ENCODE data around the gene GPR32. TPM values are rescaled to one million over a fixed set of nuclear protein-coding genes. Genes with fewer than 3 reads are reported as not detected.
"Not testable (repeated sequence)": the region's sequence is repeated elsewhere in the genome, so short reads cannot be mapped to it uniquely, and the experiment has no call there.

GPR32 gene
- total RNA-seq, 1 donor from 2014 or later = not detected

DNA sequence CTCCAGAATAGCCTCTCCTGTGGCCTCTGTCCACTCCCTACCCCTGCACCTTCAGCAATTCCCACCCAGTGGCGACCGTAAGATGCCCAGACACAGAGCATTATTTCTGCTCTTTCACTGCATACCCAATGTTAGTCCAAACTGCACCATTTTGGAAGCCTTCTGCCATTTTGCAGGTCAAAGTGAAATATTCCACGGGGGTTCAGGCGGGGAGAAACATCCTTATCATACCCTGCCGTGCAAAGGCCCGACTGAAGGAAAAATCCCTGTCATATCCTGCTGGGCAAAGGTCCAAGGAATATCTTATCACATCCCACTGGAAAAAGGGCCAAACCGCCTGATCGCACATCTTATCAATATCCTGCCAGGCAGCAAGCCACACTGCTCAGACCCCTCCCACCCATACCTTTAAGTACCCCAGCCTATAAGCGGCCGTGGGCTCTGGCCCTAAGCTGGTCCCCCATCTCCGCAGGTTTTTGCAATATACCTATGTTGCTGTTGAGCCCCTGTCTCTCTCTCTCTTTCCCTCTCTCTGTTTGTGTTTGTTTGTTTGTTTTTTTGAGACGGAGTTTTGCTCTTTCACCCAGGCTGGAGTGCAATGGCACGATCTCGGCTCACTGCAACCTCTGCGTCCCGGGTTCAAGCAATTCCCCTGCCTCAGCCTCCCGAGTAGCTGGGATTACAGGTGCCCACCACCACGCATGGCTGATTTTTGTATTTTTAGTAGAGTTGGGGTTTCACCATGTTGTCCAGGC is 28.9 kb upstream of the GPR32 start:
- TF ChIP-seq, protein P1, sequence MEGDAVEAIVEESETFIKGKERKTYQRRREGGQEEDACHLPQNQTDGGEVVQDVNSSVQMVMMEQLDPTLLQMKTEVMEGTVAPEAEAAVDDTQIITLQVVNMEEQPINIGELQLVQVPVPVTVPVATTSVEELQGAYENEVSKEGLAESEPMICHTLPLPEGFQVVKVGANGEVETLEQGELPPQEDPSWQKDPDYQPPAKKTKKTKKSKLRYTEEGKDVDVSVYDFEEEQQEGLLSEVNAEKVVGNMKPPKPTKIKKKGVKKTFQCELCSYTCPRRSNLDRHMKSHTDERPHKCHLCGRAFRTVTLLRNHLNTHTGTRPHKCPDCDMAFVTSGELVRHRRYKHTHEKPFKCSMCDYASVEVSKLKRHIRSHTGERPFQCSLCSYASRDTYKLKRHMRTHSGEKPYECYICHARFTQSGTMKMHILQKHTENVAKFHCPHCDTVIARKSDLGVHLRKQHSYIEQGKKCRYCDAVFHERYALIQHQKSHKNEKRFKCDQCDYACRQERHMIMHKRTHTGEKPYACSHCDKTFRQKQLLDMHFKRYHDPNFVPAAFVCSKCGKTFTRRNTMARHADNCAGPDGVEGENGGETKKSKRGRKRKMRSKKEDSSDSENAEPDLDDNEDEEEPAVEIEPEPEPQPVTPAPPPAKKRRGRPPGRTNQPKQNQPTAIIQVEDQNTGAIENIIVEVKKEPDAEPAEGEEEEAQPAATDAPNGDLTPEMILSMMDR (IDR thresholded peaks at IDR 0.05) = no peak
- Mint-ChIP-seq H3K36me3 (ENCODE audit: low read depth) (no peaks in the 10 kb centered on the region), H3K4me1 (ENCODE audit: low read depth) (no peaks in the 10 kb centered on the region), H3K9me3 (ENCODE audit: low read depth) (no peaks in the 10 kb centered on the region), H3K4me3 (ENCODE audit: unreplicated experiment) (no peak overlapping the region), H3K27me3 (ENCODE audit: low read depth) (peaks cover 34% of the 10 kb centered on the region), H3K27ac (ENCODE audit: unreplicated experiment) (no peak overlapping the region)
- no peak for DNase-seq (ENCODE audit: low spot score)

DNA sequence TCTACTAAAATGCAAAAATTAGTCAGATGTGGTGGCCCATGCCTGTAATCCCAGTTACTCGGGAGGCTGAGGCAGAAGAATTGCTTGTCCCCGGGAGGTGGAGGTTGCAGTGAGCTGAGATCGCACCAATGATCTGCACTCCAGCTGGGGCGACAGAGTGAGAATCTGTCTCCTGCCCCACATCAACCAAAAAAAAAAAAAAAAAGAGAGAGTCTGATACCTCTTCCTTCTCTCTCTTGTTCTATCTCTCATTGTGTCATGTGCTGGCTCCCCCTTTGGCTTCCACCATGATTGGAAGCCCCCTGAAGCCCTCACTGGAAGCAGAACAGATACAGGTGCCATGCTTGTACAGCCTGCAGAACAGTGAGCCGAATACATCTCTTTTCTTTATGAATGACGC is 26.7 kb upstream of the GPR32 start:
- TF ChIP-seq, protein P1 (IDR thresholded peaks at IDR 0.05) = no peak
- Mint-ChIP-seq H3K36me3 (ENCODE audit: low read depth) (no peaks in the 10 kb centered on the region), H3K9me3 (ENCODE audit: low read depth) (no peaks in the 10 kb centered on the region)

DNA sequence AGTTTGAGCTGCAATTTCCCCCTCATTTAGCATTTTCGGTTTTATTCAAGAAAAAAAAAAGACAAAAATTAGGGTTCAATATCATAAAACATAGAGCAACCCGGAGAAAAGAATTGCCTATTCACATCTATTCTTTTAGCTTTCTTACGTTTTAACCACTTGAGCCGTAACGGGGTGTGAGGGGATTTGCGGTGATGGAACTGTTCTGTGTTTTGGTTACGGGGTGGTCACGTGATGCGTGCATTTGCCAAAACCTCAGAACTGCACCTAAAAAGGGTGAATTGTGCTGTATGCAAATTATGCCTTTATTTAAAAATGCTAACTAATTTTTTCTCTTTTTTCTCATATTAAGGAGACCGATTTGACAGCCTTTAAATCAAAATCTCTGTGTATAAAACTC is 25.0 kb upstream of the GPR32 start:
- no peaks in the 10 kb centered on the region for H3K4me1 Mint-ChIP-seq (ENCODE audit: low read depth)
- H3K27me3 Mint-ChIP-seq (ENCODE audit: low read depth) = peaks cover 16% of the 10 kb centered on the region
- DNase-seq (ENCODE audit: low spot score) = no peak
- H3K9me3 Mint-ChIP-seq (ENCODE audit: low read depth) = no peaks in the 10 kb centered on the region
- TF ChIP-seq, protein P1 (IDR thresholded peaks at IDR 0.05) = no peak
- H3K36me3 Mint-ChIP-seq (ENCODE audit: low read depth) = no peaks in the 10 kb centered on the region
- no peak overlapping the region for H3K27ac Mint-ChIP-seq (ENCODE audit: unreplicated experiment)
- no peak overlapping the region for H3K4me3 Mint-ChIP-seq (ENCODE audit: unreplicated experiment)

More for the DNA sequence above, 26.7 kb upstream of the GPR32 start:
- H3K27me3 Mint-ChIP-seq (ENCODE audit: low read depth) = peaks cover 28% of the 10 kb centered on the region
- no peaks in the 10 kb centered on the region for H3K4me1 Mint-ChIP-seq (ENCODE audit: low read depth)
- H3K27ac Mint-ChIP-seq (ENCODE audit: unreplicated experiment) = no peak overlapping the region
- no peak overlapping the region for H3K4me3 Mint-ChIP-seq (ENCODE audit: unreplicated experiment)
- DNase-seq (ENCODE audit: low spot score) = no peak

DNA sequence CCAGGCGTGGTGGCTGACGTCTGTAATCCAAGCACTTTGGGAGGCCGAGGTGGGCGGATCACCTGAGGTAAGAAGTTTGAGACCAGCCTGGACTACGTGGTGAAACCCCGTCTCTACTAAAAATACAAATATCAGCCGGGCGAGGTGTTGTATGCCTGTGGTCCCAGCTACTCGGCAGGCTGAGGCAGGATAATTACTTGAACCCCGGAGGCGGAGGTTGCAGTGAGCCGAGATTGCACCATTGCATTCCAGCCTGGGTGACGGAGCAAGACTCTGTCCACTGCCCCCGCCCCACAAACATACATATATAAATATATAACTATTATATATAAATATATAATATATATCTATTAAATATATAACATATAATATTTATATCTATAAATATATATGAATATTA is 23.1 kb upstream of the GPR32 start:
- not testable (repeated sequence) for H3K27ac Mint-ChIP-seq (ENCODE audit: unreplicated experiment); H3K4me1 Mint-ChIP-seq (ENCODE audit: low read depth); H3K4me3 Mint-ChIP-seq (ENCODE audit: unreplicated experiment); DNase-seq (ENCODE audit: low spot score); H3K9me3 Mint-ChIP-seq (ENCODE audit: low read depth); H3K27me3 Mint-ChIP-seq (ENCODE audit: low read depth); H3K36me3 Mint-ChIP-seq (ENCODE audit: low read depth)

DNA sequence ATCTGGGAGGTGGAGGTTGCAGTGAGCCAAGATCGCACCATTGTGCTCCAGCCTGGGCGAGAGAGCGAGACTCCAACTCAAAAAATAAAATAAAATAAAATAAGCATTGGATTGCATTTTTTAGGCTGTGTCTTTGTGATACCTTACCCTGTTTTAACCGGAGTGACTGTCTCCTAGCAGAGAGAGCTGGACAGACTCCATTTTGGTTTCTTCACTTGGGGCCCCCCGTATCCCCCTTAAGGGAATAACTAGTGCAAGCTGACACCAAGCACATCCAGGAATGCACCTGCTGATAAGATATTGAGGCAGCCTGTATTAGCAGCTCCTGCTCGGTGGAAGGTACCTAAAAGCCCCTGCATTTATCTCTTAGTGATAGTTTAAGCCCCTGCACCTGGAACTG is 20.8 kb upstream of the GPR32 start:
- H3K4me3 Mint-ChIP-seq (ENCODE audit: unreplicated experiment) = no peak overlapping the region
- H3K27me3 Mint-ChIP-seq (ENCODE audit: low read depth) = peaks cover 12% of the 10 kb centered on the region
- TF ChIP-seq, protein P1 (IDR thresholded peaks at IDR 0.05) = no peak
- no peaks in the 10 kb centered on the region for H3K4me1 Mint-ChIP-seq (ENCODE audit: low read depth)
- no peak for DNase-seq (ENCODE audit: low spot score)
- no peak overlapping the region for H3K27ac Mint-ChIP-seq (ENCODE audit: unreplicated experiment)
- no peaks in the 10 kb centered on the region for H3K9me3 Mint-ChIP-seq (ENCODE audit: low read depth)
- H3K36me3 Mint-ChIP-seq (ENCODE audit: low read depth) = no peaks in the 10 kb centered on the region

DNA sequence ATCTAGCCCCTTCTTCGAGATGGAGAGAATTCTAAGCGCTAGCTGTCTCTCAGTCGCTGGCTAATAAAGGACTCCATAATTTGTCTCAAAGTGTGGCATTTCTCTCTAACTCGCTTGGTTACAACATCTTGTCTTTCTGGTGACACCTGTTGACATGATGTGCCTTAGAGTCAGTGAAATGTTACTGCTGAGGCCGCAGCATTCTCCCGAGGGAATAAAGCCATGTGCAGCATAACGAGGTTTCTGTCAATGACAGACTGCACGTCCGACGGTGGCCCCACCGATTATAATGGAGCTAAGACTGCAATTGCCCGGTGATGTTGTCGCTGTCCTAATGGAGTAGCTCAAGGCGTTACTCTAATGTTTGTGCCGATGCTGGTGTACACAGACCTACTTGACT is 20.3 kb upstream of the GPR32 start:
- H3K9me3 Mint-ChIP-seq (ENCODE audit: low read depth) = no peaks in the 10 kb centered on the region
- TF ChIP-seq, protein P1 (IDR thresholded peaks at IDR 0.05) = no peak
- no peak for DNase-seq (ENCODE audit: low spot score)

More for the DNA sequence above, 20.3 kb upstream of the GPR32 start:
- Mint-ChIP-seq H3K36me3 (ENCODE audit: low read depth) (peaks cover 2% of the 10 kb centered on the region), H3K4me1 (ENCODE audit: low read depth) (no peaks in the 10 kb centered on the region), H3K27me3 (ENCODE audit: low read depth) (peaks cover 16% of the 10 kb centered on the region), H3K4me3 (ENCODE audit: unreplicated experiment) (no peak overlapping the region), H3K27ac (ENCODE audit: unreplicated experiment) (no peak overlapping the region)

Measured in chondrocyte (in vitro differentiated cells).